K562 (cell line): ENCODE measurements around the gene KRT26. TPM values are rescaled to one million over a fixed set of nuclear protein-coding genes. Genes with fewer than 3 reads are reported as not detected.

Source experiments
- ATAC-seq: fragments of 200-7000 bp; cut with Tn5 transposase; 3 replicates; pipeline ENCODE4 v1.9.1; 2020; ENCODE audit warnings: moderate library complexity
- BruUV-seq: library from RNA; stranded (reverse); fragments of 400-500 nt; replicated peaks from 2 replicates; lab custom pipeline; 2021; lab: Mats Ljungman, UMichigan
- CTCF ChIA-PET: fragments of 300-600 bp; formaldehyde crosslinking; extraction: SDS; loops from one replicate; lab custom pipeline; 2021; ENCODE audit warnings: low intra/inter-chr PET ratio; lab: Yijun Ruan, JAX
- POLR2A ChIA-PET: fragments of 300-600, 350-650 bp; sonication (Branson Sonifier 250); formaldehyde crosslinking; extraction: SDS; loops from one replicate; lab custom pipeline; 2021; ENCODE audit warnings: antibody characterized with exemption, inconsistent platforms; lab: Yijun Ruan, JAX
- DNase-seq, 4 experiments: peaks; one replicate each; pipeline versions ENCODE4 v3.0.0 to v3.0.0-alpha.2; 2011 to 2018; ENCODE audit warnings: low spot score in 3 of 4, mixed read lengths in 3 of 4; ENCODE audit errors: extremely low read depth in 1 of 4
- FAIRE-seq: peaks from 2 replicates; lab custom pipeline; 2011; peaks lifted over from hg19 to GRCh38; lab: Jason Lieb, UNC
- H2AFZ ChIP-seq: 2 replicates; pipeline ENCODE4 v1.6.0; 2011; ENCODE audit warnings: low read depth, low read length, control low read depth, inconsistent platforms
- H3K27ac ChIP-seq: fragments of 200-600 bp; 3 replicates; pipeline ENCODE4 v1.8.0; 2011; ENCODE audit warnings: low read depth, mild to moderate bottlenecking, control low read depth, inconsistent platforms, low read length, moderate library complexity, mixed read lengths; ENCODE audit errors: extremely low read depth
- H3K27me3 ChIP-seq, 2 experiments: fragments of 300-600 bp in 1 of 2; 2 replicates in 1 of 2; 3 replicates in 1 of 2; pipeline versions ENCODE4 v1.6.0 to v1.8.0; 2011; ENCODE audit warnings: inconsistent platforms in 2 of 2, low read length in 2 of 2, mild to moderate bottlenecking in 1 of 2, mixed read lengths in 1 of 2, moderate library complexity in 1 of 2; ENCODE audit not compliant: control insufficient read depth in 2 of 2, insufficient read depth in 2 of 2
- H3K36me3 ChIP-seq: fragments of 300-600 bp; 3 replicates; pipeline ENCODE4 v1.8.0; 2011; ENCODE audit warnings: mild to moderate bottlenecking, low read length, inconsistent platforms; ENCODE audit not compliant: control insufficient read depth, insufficient read depth
- H3K4me1 ChIP-seq, 2 experiments: fragments of 200-600 bp in 1 of 2; replicated peaks in 1 of 2; 2 replicates in 1 of 2; 3 replicates in 1 of 2; pipeline versions ENCODE4 v1.5.1 to v1.8.0; 2011; ENCODE audit warnings: inconsistent platforms in 2 of 2, low read length in 2 of 2, mild to moderate bottlenecking in 1 of 2, mixed read lengths in 1 of 2, moderate library complexity in 1 of 2; ENCODE audit not compliant: control insufficient read depth in 2 of 2, insufficient read depth in 2 of 2
- H3K4me2 ChIP-seq: 2 replicates; pipeline ENCODE4 v1.6.1; 2011; ENCODE audit warnings: low read length, control low read depth, inconsistent platforms, mixed read lengths; ENCODE audit not compliant: insufficient read depth
- H3K4me3 ChIP-seq: fragments of 200-600 bp; sonication (generic), shearing (Covaris generic); 2 replicates; pipeline ENCODE4 v1.5.1; 2016; ENCODE audit warnings: control low read depth, inconsistent platforms
- H3K79me2 ChIP-seq: fragments of 200-600 bp; 3 replicates; pipeline ENCODE4 v1.8.0; 2011; ENCODE audit warnings: low read length, inconsistent platforms; ENCODE audit not compliant: control insufficient read depth, insufficient read depth
- H3K9ac ChIP-seq, 2 experiments: 2 replicates each; pipeline versions ENCODE4 v1.6.0 to v1.6.1; 2011; ENCODE audit warnings: low read depth in 2 of 2, low read length in 2 of 2, control low read depth in 1 of 2, inconsistent platforms in 1 of 2, mild to moderate bottlenecking in 1 of 2, mixed read lengths in 1 of 2; ENCODE audit not compliant: insufficient read depth in 1 of 2
- H3K9me1 ChIP-seq: one replicate; pipeline ENCODE4 v1.6.0; 2011; ENCODE audit warnings: inconsistent platforms, mild to moderate bottlenecking, low read length, moderate library complexity; ENCODE audit not compliant: control insufficient read depth, insufficient read depth
- H3K9me3 ChIP-seq: replicated peaks from 2 replicates; pipeline ENCODE4 v1.5.1; 2011; ENCODE audit warnings: low read depth, low read length, inconsistent platforms; ENCODE audit not compliant: control insufficient read depth, insufficient read depth
- H4K20me1 ChIP-seq: replicated peaks from 2 replicates; pipeline ENCODE4 v1.6.1; 2011; ENCODE audit warnings: low read length, inconsistent platforms, mixed read lengths; ENCODE audit not compliant: control insufficient read depth, insufficient read depth
- E2F3 ChIP-seq: fragments of 250-450 bp; sonication (Bioruptor Pico); IDR thresholded peaks from 2 replicates; pipeline ENCODE4 v1.4.0; 2020; ENCODE audit warnings: mild to moderate bottlenecking
- RBFOX2 ChIP-seq: fragments of 200-400 bp; formaldehyde crosslinking; IDR thresholded peaks from 2 replicates; pipeline ENCODE4 v1.6.1; 2017; ENCODE audit warnings: low read depth, mild to moderate bottlenecking, low read length, moderate library complexity
- ZNF253 ChIP-seq: fragments of 250-450 bp; sonication (Bioruptor Pico); conservative IDR thresholded peaks from 2 replicates; pipeline ENCODE4 v1.6.1; 2021; ENCODE audit warnings: mild to moderate bottlenecking
- WGBS: fragments of 100-300 bp; shearing (Covaris generic); methylation state at CpG from one replicate; pipeline ENCODE4 v1.1.6; 2016; ENCODE audit warnings: low coverage, mixed read lengths; ENCODE audit not compliant: insufficient coverage; ENCODE audit errors: missing lambda C conversion rate; 5-methylcytosine and 5-hydroxymethylcytosine counted together
- in situ Hi-C: fragments of 300-500 bp; cut with MboI; formaldehyde crosslinking; loops from 4 replicates; pipeline ENCODE4 v1.15.0; 2018; ENCODE audit warnings: inconsistent platforms, mixed read lengths
- intact Hi-C: fragments of 100-400 bp; cut with micrococcal nuclease; formaldehyde crosslinking; loops from 2 replicates; pipeline ENCODE4 v1.14.2; 2022
- polyA plus RNA-seq, 8 experiments: library from polyadenylated mRNA; depleted of rRNA in 4 of 8; stranded (reverse) in 5 of 8; unstranded in 3 of 8; fragments of >200 nt; fragmentation: Nextera tagmentation in 2 of 8; fragmentation: Illumina TruSeq in 1 of 8; extraction: Ambion mirVana in 2 of 8; extraction: Trizol in 1 of 8; gene quantifications; 2 replicates each; pipeline versions ENCODE4 v1.2.1 to v1.2.3, GENCODE V29; 2011 to 2014; ENCODE audit warnings: inconsistent platforms in 1 of 8, missing spikeins in 1 of 8
- total RNA-seq, 7 experiments: library from RNA; depleted of rRNA in 6 of 7; stranded (reverse); fragments of >200 nt in 6 of 7; fragmentation: Illumina TruSeq in 2 of 7; extraction: Trizol in 2 of 7; gene quantifications; 2 replicates each; pipeline versions ENCODE4 v1.2.1 to v1.2.3, GENCODE V29; 2011 to 2021; ENCODE audit warnings: low replicate concordance in 1 of 7
- TF ChIP-seq, protein P1 (sequence below): fragments of 250-450 bp; sonication (Bioruptor Pico); IDR thresholded peaks from 2 replicates; pipeline ENCODE4 v1.9.0; 2021; ENCODE audit warnings: mild to moderate bottlenecking
- TF ChIP-seq, protein P2 (sequence below): fragments of 450-650 bp; IDR thresholded peaks from 2 replicates; pipeline ENCODE4 v1.6.1; 2017; ENCODE audit warnings: antibody characterized with exemption, mild to moderate bottlenecking

Gene KRT26
- total and polyA plus RNA-seq, 9 of the 15 experiments (the other 6 are each of a cell fraction or from before 2014, with no cell fraction given): not detected

DNA sequence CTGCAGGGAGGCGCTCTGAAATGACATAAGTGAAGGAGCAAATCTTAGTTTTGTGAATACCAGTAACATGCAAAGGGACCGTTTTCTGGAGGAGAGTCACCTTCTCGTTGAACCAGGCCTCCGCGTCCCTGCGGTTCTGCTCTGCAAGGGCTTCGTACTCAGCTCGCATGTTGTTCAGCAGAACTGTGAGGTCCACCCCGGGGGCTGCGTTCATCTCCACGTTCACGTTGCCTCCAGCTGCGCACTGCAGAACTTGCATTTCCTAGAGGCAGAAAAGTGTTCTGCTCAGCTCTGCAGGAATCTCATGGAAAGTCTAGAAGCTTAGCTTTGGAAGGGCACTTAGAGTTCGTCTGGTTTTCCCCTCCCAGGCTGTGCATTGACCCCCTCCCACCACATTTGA, 20.9 kb downstream of the KRT26 start:
- H3K4me3 ChIP-seq: no peak overlapping the region
- ATAC-seq (no peak), FAIRE-seq (no peak), DNase-seq (no peak)
- H3K9ac ChIP-seq: no peak overlapping the region
- in situ Hi-C loops: no loop called here
- peaks cover 14 to 21% of the 10 kb centered on the region in 2 experiments; a peak in 4 of 5 replicates for H3K27me3 ChIP-seq
- no peaks in the 10 kb centered on the region for H3K9me1 ChIP-seq
- ChIA-PET CTCF (no interaction called here), POLR2A (no interaction called here)
- no peaks in the 10 kb centered on the region for H3K9me3 ChIP-seq
- no peak overlapping the region for H2AFZ ChIP-seq
- H3K4me2 ChIP-seq: no peak overlapping the region
- H3K4me1 ChIP-seq: no peaks in the 10 kb centered on the region
- intact Hi-C loops: no loop called here
- no peaks in the 10 kb centered on the region for H3K36me3 ChIP-seq
- no peaks in the 10 kb centered on the region for H3K79me2 ChIP-seq
- no peaks in the 10 kb centered on the region for H4K20me1 ChIP-seq
- BruUV-seq: no TSS peak
- H3K27ac ChIP-seq: no peak overlapping the region
- TF ChIP-seq, protein P1, sequence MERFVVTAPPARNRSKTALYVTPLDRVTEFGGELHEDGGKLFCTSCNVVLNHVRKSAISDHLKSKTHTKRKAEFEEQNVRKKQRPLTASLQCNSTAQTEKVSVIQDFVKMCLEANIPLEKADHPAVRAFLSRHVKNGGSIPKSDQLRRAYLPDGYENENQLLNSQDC (CRISPR knock-in tag): no peak
- TF ChIP-seq RBFOX2: no peak
- no peak for TF ChIP-seq ZNF253
- no peak for TF ChIP-seq E2F3 (CRISPR knock-in tag)
- TF ChIP-seq, protein P2, sequence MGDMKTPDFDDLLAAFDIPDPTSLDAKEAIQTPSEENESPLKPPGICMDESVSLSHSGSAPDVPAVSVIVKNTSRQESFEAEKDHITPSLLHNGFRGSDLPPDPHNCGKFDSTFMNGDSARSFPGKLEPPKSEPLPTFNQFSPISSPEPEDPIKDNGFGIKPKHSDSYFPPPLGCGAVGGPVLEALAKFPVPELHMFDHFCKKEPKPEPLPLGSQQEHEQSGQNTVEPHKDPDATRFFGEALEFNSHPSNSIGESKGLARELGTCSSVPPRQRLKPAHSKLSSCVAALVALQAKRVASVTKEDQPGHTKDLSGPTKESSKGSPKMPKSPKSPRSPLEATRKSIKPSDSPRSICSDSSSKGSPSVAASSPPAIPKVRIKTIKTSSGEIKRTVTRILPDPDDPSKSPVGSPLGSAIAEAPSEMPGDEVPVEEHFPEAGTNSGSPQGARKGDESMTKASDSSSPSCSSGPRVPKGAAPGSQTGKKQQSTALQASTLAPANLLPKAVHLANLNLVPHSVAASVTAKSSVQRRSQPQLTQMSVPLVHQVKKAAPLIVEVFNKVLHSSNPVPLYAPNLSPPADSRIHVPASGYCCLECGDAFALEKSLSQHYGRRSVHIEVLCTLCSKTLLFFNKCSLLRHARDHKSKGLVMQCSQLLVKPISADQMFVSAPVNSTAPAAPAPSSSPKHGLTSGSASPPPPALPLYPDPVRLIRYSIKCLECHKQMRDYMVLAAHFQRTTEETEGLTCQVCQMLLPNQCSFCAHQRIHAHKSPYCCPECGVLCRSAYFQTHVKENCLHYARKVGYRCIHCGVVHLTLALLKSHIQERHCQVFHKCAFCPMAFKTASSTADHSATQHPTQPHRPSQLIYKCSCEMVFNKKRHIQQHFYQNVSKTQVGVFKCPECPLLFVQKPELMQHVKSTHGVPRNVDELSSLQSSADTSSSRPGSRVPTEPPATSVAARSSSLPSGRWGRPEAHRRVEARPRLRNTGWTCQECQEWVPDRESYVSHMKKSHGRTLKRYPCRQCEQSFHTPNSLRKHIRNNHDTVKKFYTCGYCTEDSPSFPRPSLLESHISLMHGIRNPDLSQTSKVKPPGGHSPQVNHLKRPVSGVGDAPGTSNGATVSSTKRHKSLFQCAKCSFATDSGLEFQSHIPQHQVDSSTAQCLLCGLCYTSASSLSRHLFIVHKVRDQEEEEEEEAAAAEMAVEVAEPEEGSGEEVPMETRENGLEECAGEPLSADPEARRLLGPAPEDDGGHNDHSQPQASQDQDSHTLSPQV: no peak
- 0% methylated on average over 14 of the region's 14 CpGs for WGBS
